ENCODE measurements around the gene AGFG1.
"Not testable (repeated sequence)": the region's sequence is repeated elsewhere in the genome, so short reads cannot be mapped to it uniquely, and the experiment has no call there.

Gene AGFG1

DNA sequence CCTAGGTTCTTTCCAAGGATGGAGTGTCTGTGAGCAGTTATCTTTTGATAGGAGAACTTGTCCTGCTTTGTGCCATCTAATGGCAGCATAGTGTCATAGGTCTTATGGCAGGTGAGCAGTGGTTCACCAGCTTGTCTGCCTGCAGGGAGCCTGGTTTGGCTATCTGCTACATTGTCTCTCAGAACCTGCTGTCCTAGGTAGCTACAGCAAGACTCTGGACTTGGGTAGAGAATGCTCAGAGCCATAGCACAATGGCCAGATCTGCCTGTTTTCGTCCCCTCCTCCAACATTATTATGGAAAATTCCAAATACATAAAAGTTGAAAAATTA is 28.3 kb downstream of the AGFG1 start:
- DNase-seq (ENCODE audit: low spot score), result no peak

DNA sequence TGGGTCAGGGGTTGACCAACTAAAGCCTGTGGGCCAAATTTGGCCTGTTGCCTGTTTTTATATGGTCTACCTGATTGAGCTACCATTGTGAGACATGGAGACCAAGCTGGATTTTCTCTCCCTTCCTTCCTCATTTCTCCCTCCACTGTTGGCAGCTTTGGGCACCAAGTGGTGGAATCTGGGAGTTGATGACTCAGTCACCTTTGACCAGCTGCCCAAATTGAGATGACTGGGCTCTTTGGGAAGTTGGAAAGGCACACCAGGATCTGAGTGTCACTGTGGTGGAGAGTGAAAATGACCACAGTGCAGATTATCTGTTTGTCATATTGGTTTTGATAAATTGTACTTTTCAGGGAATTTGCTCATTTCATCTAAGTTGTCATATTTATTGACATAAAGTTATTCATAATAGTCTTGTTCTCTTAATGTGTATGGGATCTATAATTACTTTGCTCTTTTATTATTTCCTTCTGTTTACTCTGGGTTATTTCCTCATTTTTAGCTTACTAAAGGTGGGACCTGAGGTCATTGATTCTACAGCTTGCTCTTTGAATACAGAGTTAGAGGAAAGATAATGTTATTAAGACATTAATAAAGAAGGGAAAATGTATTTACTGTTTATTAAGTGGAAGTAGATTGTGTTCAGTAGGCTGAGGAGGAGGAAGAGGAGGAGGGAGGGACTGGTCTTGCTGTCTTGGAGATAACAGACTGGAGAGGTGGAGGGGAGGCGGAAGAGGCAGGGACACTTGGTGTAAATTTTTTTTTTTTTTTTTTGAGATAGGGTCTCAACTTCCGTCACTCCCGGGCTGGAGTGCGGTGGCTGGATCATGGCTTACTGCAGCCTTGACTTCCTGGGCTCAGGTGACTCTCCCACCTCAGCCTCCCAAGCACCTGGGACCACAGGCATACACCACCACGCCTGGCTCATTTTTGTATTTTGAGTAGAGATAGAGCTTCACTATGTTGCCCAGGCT is 31.8 kb downstream of the AGFG1 start:
- no peak for DNase-seq (ENCODE audit: low spot score)

DNA sequence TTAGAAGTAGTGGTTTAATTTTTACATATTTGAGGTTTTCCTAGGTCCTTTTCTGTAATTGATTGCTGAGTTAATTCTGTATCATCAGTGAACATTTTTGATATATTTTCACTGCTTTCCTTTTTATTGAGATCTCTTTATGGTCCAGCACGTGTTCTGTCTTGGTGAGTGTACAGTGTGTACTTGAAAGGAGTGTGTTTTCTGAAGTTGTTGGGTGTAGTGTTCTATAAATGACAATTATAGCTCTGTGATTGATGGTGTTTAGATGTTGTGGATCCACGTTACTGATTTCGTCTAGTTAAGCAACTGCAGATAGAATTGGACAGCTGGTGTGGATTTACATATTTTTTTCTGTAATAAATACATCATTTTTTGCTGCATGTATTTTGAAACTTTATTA is 32.7 kb downstream of the AGFG1 start:
- DNase-seq (ENCODE audit: low spot score), result no peak

DNA sequence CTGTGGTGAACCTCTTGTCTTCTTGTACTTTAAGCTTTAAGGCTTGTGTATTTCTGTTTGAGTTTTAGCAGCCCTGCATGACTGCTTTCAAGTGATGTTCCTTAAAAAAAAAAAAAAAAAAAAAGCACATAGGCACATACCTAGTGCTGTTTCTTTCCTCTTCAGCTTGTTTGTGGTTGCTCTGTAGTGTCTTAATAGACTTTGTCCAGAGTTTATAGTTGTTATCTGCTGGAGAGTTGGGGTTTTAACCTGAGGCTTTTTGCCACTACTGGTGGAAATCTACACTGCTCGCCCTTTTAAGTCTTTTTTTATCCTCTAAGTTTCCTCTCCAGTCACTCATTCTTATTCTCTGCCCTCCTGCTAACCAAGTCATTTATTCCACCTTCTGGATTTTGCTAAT is 34.5 kb downstream of the AGFG1 start:
- no peak for DNase-seq (ENCODE audit: low spot score)

DNA sequence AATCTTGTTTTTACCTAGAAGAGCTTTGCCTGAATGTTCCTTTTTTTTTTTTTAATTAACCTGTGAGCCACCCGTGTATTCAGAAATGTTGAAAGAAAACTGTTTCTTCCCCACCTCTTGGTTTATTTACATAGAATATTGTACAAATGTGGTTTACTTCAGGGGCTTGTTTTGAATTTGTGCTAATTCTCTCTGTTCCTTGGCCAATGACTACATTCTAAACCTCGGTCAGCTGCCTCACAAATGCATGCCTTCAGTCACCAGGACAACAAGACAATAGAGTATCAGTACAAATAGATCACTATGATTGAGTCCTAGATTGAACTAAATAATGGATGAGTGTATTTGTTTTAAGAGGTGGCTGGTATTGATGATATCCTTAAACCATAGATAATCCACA is 36.0 kb downstream of the AGFG1 start:
- no peak for DNase-seq (ENCODE audit: low spot score)

DNA sequence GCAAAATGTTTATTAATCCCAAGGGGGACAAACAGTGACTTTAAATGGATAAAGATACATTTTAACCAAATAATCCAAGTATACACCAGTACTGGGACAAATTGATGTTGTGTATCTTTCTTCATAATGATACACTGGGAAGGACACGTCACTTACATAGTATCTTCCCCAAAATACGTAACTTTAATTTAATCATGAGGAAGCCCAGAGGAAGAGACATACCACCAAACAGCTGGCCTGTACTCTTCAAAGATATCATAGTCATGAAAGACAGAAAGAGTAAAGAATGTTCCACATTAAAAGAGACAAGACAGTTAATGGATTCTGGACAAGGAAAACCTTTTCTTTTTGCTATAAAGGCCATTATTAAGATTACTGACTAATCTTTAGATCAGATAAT is 37.1 kb downstream of the AGFG1 start:
- DNase-seq (ENCODE audit: low spot score), result no peak

DNA sequence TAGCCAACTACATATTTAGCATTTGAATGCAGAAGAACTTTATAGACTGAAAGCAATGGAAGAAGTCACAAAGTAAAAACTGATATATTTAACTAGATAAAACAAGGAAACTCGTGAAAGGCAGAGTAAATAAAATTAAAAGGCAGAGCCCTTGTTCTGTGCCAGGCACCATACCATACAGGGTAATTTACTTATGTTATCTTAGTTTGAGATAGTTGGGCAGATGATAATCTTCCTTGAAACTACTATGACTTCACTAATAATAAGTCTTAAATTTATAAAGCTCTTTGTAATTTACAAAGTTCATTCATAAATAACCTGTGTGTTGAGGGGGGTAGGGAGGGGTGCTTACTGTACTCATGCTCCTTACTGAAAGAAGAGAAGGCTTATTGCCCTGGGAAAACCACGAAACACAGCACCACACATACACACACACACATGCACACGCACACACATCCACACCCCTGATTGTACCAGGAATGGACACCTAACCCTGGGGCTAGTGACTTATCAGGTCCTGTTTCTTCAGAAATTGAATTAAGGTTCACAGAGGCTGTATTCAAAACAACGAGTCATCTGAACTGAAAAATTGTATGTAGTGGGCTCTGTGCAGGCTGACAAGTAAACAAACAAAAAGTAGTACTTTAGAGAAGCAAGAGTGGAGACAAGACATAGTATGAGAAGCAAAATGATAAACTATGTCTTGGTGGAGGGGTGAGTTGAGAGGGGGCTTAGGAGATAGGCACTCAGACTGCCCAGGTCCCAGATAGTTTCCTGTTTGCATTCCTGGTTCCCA is 38.1 kb downstream of the AGFG1 start:
- DNase-seq (ENCODE audit: low spot score), result no peak

DNA sequence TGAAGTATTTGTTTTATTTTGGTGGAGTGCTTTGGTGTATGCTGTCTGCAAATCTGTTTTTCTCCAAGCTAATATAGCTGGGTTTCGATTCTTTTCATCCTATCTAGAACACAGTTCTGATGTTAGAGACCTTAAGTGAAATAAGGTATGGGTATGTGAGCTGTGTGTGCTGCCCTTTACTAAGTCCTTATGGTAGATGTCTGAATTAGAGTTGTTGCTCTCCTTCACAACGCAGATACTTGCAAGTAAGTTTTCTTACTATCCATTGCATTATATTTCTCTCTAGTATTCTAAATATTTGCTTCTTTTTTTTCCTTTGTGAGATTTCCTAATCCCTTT is 38.6 kb downstream of the AGFG1 start:
- no peak for DNase-seq (ENCODE audit: low spot score)

DNA sequence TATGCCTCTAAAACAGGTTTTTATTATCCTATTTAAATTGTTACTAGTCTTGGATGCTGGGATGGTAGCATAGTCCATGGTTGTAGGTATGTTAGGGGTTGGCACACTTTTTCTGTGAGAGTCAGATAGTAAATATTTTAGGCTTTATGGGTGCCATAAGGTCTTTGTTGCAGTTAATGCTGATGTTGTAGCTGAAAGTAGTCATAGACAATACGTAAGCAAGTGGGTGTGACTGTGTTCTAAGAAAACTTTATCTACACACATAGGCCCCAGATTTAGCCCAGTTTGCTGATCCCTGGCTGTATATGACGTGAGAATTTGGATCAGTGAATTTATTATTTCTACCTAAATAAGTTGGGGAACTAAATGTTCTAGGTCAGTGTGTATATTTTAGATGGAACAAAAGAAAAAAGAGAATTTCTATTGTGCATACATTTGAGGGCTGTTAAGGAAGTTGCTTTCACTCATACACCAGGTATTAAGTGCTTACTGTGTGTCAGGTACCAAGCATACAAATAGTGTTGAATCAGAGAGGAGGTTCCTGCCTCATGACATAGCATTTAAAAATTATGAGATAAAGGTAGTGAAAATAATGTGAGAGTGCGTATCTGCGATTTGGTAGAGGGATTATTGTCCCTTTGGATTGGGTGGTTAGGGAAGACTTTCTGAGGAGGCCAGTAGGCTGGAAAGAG is 39.4 kb downstream of the AGFG1 start:
- DNase-seq (ENCODE audit: low spot score), result no peak

DNA sequence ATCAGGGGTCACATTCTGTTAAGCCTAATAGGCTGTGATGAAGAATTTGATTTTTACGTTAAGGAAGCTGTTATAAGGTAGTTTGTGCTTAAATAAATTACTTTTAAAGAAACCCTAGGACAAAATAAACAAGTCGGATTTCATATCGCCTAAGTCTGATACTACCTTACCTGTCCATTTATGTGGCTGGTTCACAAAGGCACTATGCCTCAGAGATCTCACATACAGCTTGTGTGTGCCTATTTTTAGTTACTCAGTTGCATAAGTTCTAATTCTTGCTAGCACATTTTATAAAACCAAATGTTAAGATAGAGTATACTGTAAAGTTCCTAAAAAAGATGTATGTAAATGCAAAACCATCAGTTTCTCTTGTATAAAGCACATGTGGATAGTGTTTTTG is 40.0 kb downstream of the AGFG1 start:
- no peak for DNase-seq (ENCODE audit: low spot score)

DNA sequence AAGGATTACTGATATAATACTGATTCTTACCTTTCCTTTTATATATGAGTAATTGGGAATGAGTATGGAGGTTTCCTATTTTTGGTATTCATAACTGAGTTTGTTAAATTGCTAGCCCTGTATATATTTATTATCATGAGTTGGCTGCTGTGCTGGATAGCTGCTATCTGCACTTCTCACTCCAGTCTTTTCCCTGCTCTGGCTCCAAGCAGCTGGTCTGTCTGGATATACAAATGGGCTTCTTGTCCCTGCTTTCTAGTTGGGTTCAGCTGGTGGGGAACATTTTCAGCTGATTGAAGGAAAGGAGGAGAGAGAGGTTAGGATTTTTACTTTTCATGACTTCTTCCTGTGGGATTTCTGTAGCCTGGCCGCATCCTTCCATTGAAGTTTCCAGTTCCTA is 41.2 kb downstream of the AGFG1 start:
- DNase-seq (ENCODE audit: low spot score), result no peak

DNA sequence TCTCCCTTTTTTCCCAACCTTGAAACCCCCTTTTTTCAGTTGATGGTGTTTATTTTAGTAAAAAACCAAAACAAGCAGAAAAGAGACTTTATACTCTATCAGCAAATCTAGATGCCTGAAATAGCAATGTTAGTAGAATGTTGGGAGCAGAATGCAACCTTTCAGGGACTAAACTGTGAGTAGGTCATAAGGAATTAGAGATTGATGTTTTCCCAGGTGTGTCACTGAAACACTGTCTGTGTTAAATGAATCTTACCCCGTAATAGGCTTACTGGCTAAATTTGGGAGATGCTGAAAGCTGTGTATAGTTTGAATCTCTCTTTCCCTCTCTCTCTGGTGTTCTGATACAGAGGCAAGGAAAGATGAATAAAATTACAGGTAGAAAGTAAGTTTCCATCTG is 43.8 kb downstream of the AGFG1 start:
- no peak for DNase-seq (ENCODE audit: low spot score)

DNA sequence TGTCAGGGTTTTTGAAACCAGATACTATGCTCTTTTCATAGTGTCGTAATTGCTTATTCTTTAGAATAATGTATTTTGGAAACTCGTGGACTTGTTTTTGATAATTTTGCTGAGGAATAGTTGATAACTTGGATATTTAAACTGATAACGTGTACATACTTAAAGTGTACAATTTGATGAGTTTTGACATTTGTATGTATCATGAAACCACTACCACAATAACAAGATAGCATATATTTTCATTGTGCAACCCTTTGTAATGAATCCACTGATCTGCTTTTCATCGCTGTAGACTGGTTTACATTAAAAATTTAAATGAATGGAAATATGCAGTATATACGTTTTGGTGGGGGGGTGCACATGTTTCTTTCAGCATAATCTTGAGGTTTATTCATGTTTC is 45.8 kb downstream of the AGFG1 start:
- no peak for DNase-seq (ENCODE audit: low spot score)

DNA sequence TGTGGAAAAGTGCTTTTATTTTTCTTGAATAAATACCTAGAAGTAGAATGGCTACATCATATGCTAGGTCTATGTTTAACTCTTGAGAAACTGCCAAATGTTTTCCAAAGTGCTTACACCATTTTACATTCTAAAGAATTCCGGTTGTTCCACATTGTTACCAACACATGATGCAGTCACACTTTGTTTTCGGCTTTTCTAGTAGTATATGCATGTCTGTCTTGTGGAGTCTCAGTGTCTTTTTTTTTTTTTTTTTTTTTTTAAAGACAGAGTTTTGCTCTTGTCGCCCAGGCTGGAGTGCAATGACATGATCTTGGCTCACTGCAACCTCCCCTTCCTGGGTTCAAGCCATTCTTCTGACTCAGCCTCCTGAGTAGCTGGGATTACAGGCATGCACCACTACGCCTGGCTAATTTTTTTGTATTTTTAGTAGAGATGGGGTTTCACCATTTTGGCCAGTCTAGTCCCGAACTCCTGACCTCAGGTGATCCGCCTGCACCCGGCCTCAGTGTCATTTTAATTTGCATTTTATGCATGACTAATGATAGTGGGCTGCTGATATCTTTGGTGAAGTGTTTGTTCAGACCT is 46.4 kb downstream of the AGFG1 start:
- DNase-seq (ENCODE audit: low spot score), result not testable (repeated sequence)

DNA sequence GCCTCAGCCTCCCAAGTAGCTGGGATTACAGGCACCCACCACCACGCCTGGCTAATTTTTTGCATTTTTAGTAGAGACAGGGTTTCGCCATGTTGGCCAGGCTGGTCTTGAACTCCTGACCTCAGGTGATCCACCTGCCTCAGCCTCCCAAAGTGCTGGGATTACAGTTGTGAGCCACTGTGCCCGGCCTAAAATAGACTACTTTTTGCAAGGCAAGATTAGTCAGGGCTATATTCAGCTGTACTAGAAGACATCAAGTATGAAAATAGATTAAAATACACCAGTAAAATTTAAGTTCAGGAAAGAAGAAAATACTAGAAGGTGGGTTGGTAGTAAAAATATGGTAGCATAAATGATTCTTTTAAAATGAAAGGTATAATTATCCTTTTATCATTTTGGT is 49.2 kb downstream of the AGFG1 start:
- DNase-seq (ENCODE audit: low spot score), result not testable (repeated sequence)

DNA sequence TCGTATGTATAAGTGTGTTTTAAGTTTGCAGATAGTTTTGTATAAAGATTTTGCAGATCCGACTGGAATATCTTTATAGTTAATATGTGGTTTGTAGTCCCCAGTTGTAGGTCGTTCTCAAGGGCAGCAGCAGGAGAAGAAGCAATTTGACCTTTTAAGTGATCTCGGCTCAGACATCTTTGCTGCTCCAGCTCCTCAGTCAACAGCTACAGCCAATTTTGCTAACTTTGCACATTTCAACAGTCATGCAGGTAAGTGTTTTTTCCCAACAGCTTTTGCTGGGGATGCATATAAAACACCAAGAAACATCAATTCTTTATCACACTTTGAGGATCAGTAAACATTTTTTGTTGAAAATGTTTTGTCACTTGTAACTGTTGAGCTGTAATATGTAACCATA is 52.7 kb downstream of the AGFG1 start:
- no peak for DNase-seq (ENCODE audit: low spot score)

DNA sequence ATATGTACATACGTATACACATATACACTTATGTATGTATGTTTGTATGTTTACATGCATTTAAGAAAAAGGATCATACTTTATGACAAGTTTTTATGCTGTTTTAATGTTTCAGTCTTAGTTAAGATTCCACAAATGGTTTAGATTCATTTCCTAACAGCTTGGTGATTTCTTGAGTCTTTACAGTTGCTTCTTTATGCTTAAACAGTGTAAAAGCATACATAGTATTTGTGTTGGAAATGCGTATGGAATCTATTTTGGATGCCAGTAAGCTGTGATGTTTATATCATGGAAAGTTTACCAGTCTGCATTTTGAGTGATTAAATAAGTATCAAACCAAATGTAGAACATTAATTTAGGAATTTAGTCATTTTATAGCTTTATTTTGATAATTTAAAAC is 55.4 kb downstream of the AGFG1 start:
- no peak for DNase-seq (ENCODE audit: low spot score)

DNA sequence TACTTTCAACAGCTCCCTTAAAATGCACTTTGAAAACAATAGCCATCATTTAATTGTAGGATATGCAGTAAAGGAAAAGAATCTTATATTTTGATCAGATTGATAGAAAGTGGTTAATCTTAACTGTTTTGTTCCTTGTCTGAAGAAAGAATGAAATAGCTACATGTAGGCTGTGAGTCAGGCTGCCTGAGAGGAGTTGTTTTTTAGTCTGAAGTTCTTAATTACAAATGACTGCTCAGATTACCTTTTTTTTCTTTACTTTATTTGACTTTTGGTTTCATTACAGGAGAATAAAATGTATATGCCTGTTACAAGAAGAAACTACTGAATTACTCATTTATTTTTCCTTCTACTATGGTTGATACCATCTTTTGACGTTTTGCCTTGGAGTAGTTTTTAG is 56.8 kb downstream of the AGFG1 start:
- DNase-seq (ENCODE audit: low spot score), result no peak

DNA sequence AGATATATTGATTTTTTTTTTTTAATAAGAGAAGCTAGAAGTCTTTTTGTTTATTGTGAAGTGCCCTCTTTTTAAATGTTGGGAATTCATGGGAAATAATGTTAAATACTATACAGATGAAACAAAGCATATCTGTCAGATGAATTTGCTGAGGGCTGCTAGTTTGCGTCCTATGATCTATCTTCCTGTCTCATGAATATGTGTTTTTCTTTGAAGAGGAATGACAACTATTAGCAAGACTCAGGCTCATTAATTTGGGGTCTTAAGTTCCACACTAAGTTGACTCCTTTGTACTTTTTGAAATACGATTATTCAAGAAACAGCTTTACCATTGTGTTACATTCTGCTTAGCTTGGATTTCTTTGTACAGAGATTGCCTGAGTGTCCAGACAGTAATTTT is 57.9 kb downstream of the AGFG1 start:
- no peak for DNase-seq (ENCODE audit: low spot score)

DNA sequence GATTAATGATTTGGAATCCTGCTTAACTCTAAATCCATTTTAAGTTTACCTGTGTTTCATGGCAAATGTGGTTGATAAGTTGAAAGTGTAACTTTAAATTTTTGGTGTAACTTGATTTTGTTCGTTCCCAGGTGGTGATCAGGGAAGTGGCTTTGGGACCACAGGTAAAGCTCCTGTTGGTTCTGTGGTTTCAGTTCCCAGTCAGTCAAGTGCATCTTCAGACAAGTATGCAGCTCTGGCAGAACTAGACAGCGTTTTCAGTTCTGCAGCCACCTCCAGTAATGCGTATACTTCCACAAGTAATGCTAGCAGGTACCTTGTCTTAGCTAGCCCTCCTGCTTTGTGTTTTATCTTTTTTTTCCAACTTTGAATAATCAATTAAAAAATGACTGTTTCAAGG is 62.8 kb downstream of the AGFG1 start:
- DNase-seq (ENCODE audit: low spot score), result no peak

DNA sequence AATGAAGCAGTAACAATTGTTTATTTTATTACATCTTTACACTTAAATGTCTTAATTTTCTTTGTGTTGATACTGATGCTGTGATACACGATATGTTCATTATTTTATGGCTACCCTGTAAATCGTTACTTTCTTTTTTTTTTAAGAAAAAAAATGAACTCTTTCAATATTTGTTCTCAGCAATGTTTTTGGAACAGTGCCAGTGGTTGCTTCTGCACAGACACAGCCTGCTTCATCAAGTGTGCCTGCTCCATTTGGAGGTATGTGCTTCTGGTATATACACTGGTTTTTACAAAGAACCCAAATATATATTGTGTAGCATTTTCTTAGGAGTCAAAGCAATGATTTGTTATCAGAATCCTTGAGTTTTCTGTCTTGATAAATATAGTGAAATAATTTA is 64.5 kb downstream of the AGFG1 start:
- no peak for DNase-seq (ENCODE audit: low spot score)

DNA sequence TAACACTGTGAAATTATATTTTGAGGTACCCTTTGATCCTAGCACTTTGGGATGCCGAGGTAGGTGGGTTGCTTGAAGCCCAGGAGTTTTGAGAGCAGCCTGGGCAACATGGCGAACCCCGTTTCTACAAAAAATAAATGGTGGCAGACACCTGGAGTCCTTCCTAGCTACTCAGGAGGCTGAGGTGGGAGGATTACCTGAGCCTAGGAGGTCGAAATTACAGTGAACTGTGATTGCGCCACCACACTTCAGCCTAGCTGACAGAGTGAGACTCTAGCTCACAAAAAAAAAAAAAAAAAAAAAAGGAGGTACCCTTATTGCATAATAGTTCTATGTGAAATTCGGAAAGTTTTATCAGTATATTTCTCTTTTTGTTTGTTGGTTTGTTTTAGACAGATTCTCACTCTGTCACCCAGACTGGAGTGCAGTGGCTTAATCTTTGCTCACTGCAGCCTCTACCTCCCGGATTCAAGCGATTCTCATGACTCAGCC is 67.6 kb downstream of the AGFG1 start:
- DNase-seq (ENCODE audit: low spot score), result no peak

All from putamen (tissue), 1 donor.